ENCODE results near the gene ZNF491. TPM values are rescaled to one million over a fixed set of nuclear protein-coding genes. Genes with fewer than 3 reads are reported as not detected.
"Not testable (repeated sequence)": the region's sequence is repeated elsewhere in the genome, so short reads cannot be mapped to it uniquely, and the experiment has no call there.

Gene ZNF491
- total and polyA plus RNA-seq, 2 experiments from 2014 or later = 3.9 to 5.1 TPM

GRCh38 chr19:11769995-11770394 lies 28.3 kb upstream of the ZNF491 start:
- Histone ChIP-seq H3K4me1 (ENCODE audit: low read depth) (no peaks in the 10 kb centered on the region), H3K4me3 (no peak overlapping the region), H3K36me3 (no peaks in the 10 kb centered on the region), H3K27ac (no peak overlapping the region), H3K9me3 (ENCODE audit: low read depth) (no peaks in the 10 kb centered on the region), H3K27me3 (no peaks in the 10 kb centered on the region)
- no peak for DNase-seq (ENCODE audit: low read depth in 1 of 2, low spot score in 1 of 2)
- TF ChIP-seq, protein P1, sequence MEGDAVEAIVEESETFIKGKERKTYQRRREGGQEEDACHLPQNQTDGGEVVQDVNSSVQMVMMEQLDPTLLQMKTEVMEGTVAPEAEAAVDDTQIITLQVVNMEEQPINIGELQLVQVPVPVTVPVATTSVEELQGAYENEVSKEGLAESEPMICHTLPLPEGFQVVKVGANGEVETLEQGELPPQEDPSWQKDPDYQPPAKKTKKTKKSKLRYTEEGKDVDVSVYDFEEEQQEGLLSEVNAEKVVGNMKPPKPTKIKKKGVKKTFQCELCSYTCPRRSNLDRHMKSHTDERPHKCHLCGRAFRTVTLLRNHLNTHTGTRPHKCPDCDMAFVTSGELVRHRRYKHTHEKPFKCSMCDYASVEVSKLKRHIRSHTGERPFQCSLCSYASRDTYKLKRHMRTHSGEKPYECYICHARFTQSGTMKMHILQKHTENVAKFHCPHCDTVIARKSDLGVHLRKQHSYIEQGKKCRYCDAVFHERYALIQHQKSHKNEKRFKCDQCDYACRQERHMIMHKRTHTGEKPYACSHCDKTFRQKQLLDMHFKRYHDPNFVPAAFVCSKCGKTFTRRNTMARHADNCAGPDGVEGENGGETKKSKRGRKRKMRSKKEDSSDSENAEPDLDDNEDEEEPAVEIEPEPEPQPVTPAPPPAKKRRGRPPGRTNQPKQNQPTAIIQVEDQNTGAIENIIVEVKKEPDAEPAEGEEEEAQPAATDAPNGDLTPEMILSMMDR (IDR thresholded peaks at IDR 0.05; ENCODE audit: low read depth, low read length) = no peak

DNA sequence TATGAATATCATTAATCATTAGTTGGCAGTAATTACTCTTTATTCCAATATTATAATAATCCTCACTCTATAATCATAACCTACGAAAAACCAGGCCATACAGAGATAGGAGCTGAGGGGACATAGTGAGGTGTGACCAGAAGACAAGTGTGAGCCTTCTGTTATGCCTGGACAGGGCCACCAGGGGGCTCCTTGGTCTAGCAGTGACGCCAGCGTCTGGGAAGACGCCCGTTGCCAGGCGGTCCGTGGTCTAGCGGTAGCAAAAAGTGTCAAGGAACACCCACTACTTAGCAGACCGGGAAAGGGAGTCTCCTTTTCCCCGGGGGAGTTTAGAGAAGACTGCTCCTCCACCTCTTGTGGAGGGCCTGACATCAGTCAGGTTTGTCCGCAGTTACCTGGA lies 26.8 kb upstream of the ZNF491 start:
- H3K9me3 ChIP-seq (ENCODE audit: low read depth); H3K4me3 ChIP-seq; H3K27me3 ChIP-seq; DNase-seq (ENCODE audit: low read depth in 1 of 2, low spot score in 1 of 2); H3K27ac ChIP-seq; H3K4me1 ChIP-seq (ENCODE audit: low read depth); H3K36me3 ChIP-seq: not testable (repeated sequence)

DNA sequence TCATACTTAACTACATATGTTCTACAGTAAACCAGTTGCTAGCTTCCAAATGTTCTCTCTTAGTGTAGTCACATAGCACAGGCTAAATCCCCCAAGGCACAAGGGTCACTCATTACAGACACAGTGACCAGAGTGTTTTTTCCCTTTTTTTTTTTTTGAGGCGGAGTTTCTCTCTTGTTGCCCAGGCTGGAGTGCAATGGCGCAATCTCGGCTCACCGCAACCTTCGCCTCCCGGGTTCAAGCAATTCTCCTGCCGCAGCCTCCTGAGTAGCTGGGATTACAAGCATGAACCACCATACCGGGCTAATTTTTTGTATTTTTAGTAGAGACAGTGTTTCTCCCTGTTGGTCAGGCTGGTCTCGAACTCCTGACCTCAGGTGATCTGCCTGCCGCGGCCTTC lies 21.7 kb upstream of the ZNF491 start:
- not testable (repeated sequence) for H3K4me1 ChIP-seq (ENCODE audit: low read depth); H3K27me3 ChIP-seq; H3K9me3 ChIP-seq (ENCODE audit: low read depth); DNase-seq (ENCODE audit: low read depth in 1 of 2, low spot score in 1 of 2); H3K27ac ChIP-seq; H3K4me3 ChIP-seq
- H3K36me3 ChIP-seq = peaks cover 14% of the 10 kb centered on the region

- H3K4me3 ChIP-seq = no peak overlapping the region
- H3K36me3 ChIP-seq = peaks cover 14% of the 10 kb centered on the region
- no peak overlapping the region for H3K27ac ChIP-seq
- TF ChIP-seq, protein P1 (IDR thresholded peaks at IDR 0.05; ENCODE audit: low read depth, low read length) = no peak
- peaks cover 4% of the 10 kb centered on the region for H3K9me3 ChIP-seq (ENCODE audit: low read depth)
- DNase-seq (ENCODE audit: low read depth in 1 of 2, low spot score in 1 of 2) = no peak
- H3K4me1 ChIP-seq (ENCODE audit: low read depth) = no peaks in the 10 kb centered on the region
- no peaks in the 10 kb centered on the region for H3K27me3 ChIP-seq
These were observed 17.8 kb upstream of the ZNF491 start for GRCh38 chr19:11780431-11781020.

GRCh38 chr19:11781295-11782057 lies 16.8 kb upstream of the ZNF491 start:
- no peak for DNase-seq (ENCODE audit: low read depth in 1 of 2, low spot score in 1 of 2)
- Histone ChIP-seq H3K9me3 (ENCODE audit: low read depth) (peaks cover 4% of the 10 kb centered on the region), H3K27me3 (no peaks in the 10 kb centered on the region), H3K36me3 (peaks cover 14% of the 10 kb centered on the region), H3K4me1 (ENCODE audit: low read depth) (no peaks in the 10 kb centered on the region), H3K27ac (no peak overlapping the region), H3K4me3 (no peak overlapping the region)
- TF ChIP-seq, protein P1 (IDR thresholded peaks at IDR 0.05; ENCODE audit: low read depth, low read length) = no peak

- peaks cover 8% of the 10 kb centered on the region for H3K36me3 ChIP-seq
- TF ChIP-seq, protein P1 (IDR thresholded peaks at IDR 0.05; ENCODE audit: low read depth, low read length) = no peak
- no peaks in the 10 kb centered on the region for H3K4me1 ChIP-seq (ENCODE audit: low read depth)
- no peak overlapping the region for H3K4me3 ChIP-seq
- H3K27ac ChIP-seq = no peak overlapping the region
- H3K9me3 ChIP-seq (ENCODE audit: low read depth) = peaks cover 4% of the 10 kb centered on the region
- no peaks in the 10 kb centered on the region for H3K27me3 ChIP-seq
- DNase-seq (ENCODE audit: low read depth in 1 of 2, low spot score in 1 of 2) = no peak
These were observed 14.6 kb upstream of the ZNF491 start for GRCh38 chr19:11783767-11784166.

All from cardiac muscle cell (in vitro differentiated cells and primary cell).